IPS-15b (cell line): ENCODE results near the gene PMAIP1.
A peak's percentile ranks its signal among the peaks of the same experiment; 100 is the strongest.
"Not testable (repeated sequence)": the region's sequence is repeated elsewhere in the genome, so short reads cannot be mapped to it uniquely, and the experiment has no call there.

Source experiments
- H3K27me3 ChIP-seq: one replicate; pipeline ENCODE4 v1.6.1; 2013; ENCODE audit warnings: low read length; ENCODE audit not compliant: control insufficient read depth, insufficient read depth
- H3K36me3 ChIP-seq: one replicate; pipeline ENCODE4 v1.6.1; 2013; ENCODE audit warnings: low read length; ENCODE audit not compliant: control insufficient read depth, insufficient read depth
- H3K4me1 ChIP-seq: one replicate; pipeline ENCODE4 v1.6.1; 2013; ENCODE audit warnings: mild to moderate bottlenecking, low read length; ENCODE audit not compliant: control insufficient read depth, insufficient read depth
- H3K4me3 ChIP-seq: one replicate; pipeline ENCODE4 v1.5.1; 2013; ENCODE audit warnings: low read depth, low read length
- H3K9ac ChIP-seq: one replicate; pipeline ENCODE4 v1.6.1; 2013; ENCODE audit warnings: low read depth, mild to moderate bottlenecking, low read length
- H3K9me3 ChIP-seq: one replicate; pipeline ENCODE4 v1.6.1; 2013; ENCODE audit warnings: mild to moderate bottlenecking, low read length; ENCODE audit not compliant: control insufficient read depth, insufficient read depth

PMAIP1 gene

GRCh38 chr18:59899298-59900221, at the start of gene PMAIP1:
TSS of gene PMAIP1 (plus strand) at chr18:59899996. CDS start at chr18:59900178, 182 bp downstream.
- H3K4me1 ChIP-seq = peaks cover 17% of the 10 kb centered on the region
- H3K27me3 ChIP-seq = no peaks in the 10 kb centered on the region
- peak within 1 kb of the TSS; percentile 84 for H3K4me3 ChIP-seq
- no peaks in the 10 kb centered on the region for H3K9me3 ChIP-seq
- H3K36me3 ChIP-seq = peaks cover 4% of the 10 kb centered on the region
- H3K9ac ChIP-seq = peak within 1 kb of the TSS; percentile 77

DNA sequence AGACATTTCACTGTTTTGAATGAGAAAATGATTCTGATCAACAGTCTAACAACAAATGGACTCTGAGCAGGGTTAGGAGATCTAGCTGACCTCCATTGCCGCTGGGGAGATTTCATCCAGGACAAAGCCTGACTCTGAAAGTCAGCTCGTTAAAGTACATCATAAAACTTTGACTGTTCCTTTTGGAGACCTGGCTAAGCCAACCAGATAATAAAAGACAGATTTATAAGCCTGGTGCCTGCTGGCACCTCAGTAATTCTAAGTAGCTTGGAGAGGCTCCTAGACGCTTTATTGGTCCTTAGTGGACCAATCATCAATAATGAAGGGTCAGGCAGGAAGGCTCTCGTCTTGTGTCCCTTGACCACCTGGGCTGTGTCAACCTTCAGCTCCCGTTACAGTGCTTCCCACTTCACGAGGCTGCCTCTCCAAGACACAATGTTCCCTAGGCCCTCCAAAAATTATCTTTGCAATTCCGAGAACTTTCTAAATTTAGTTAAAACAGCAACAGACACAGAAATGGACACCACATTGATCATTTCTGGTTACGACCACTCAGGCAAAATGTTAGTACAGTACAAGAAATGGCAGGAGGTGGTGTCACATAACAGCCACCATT, 47.9 kb upstream of the PMAIP1 start:
- Histone ChIP-seq H3K27me3 (no peaks in the 10 kb centered on the region), H3K9me3 (no peaks in the 10 kb centered on the region), H3K4me3 (no peak overlapping the region), H3K36me3 (no peaks in the 10 kb centered on the region), H3K4me1 (no peaks in the 10 kb centered on the region), H3K9ac (no peak overlapping the region)

- no peaks in the 10 kb centered on the region for H3K36me3 ChIP-seq
- H3K9me3 ChIP-seq = no peaks in the 10 kb centered on the region
- H3K4me3 ChIP-seq = no peak overlapping the region
- H3K4me1 ChIP-seq = no peaks in the 10 kb centered on the region
- no peak overlapping the region for H3K9ac ChIP-seq
- no peaks in the 10 kb centered on the region for H3K27me3 ChIP-seq
Observed at GRCh38 chr18:59852548-59852947, 47.2 kb upstream of the PMAIP1 start.

DNA sequence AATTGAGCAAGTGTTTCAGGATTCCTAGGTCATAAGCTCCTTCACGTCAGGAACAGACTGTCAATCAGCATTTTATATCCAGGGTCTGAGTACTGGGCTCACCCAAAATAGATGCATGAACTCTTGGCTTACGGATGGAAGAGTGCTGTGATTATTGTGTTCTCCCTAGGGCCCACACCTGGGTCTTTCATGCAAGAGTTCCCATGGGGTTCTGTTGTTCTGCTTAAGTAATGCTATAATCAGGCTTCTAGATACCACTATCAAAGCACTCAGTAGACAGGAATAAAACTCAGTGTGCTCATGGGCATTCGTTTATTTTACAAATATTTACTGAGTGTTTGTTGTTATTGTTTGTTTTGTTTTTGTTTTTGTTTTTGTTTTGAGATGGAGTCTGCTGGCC, 46.4 kb upstream of the PMAIP1 start:
- no peaks in the 10 kb centered on the region for H3K4me1 ChIP-seq
- no peak overlapping the region for H3K9ac ChIP-seq
- H3K4me3 ChIP-seq = no peak overlapping the region
- H3K9me3 ChIP-seq = no peaks in the 10 kb centered on the region
- H3K27me3 ChIP-seq = no peaks in the 10 kb centered on the region
- H3K36me3 ChIP-seq = no peaks in the 10 kb centered on the region

- not testable (repeated sequence) for H3K4me1 ChIP-seq
Observed at GRCh38 chr18:59853988-59854387, 45.8 kb upstream of the PMAIP1 start.

DNA sequence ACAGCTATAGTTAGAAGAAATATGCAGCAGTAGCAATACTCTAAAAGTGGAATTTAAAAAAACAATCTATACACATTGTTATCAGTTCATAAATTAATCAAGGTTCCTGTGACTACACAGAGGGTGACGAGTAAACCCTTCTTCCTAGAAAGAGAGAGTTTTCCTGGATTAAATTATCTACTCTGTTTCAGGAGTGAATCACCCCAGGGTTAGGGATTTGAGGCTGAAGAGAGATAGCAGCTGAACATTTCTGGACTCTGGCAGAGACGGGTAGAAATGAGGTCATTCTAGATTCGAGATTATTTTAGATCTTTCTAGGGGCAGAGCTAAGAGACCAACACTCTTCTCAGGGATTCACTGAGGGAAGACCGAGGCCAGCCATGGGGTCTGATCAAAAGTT, 38.8 kb upstream of the PMAIP1 start:
- Histone ChIP-seq H3K4me1 (peaks cover 18% of the 10 kb centered on the region), H3K9ac (no peak overlapping the region), H3K4me3 (no peak overlapping the region), H3K9me3 (no peaks in the 10 kb centered on the region), H3K27me3 (no peaks in the 10 kb centered on the region), H3K36me3 (no peaks in the 10 kb centered on the region)

More at GRCh38 chr18:59853988-59854387, 45.8 kb upstream of the PMAIP1 start:
- H3K4me3 ChIP-seq, H3K9ac ChIP-seq, H3K36me3 ChIP-seq, H3K9me3 ChIP-seq, H3K27me3 ChIP-seq: not testable (repeated sequence)

- Histone ChIP-seq H3K9ac (no peak overlapping the region), H3K4me1 (peaks cover 26% of the 10 kb centered on the region), H3K27me3 (no peaks in the 10 kb centered on the region), H3K4me3 (no peak overlapping the region), H3K9me3 (no peaks in the 10 kb centered on the region), H3K36me3 (no peaks in the 10 kb centered on the region)
Observed at GRCh38 chr18:59861963-59862819, 37.6 kb upstream of the PMAIP1 start.

DNA sequence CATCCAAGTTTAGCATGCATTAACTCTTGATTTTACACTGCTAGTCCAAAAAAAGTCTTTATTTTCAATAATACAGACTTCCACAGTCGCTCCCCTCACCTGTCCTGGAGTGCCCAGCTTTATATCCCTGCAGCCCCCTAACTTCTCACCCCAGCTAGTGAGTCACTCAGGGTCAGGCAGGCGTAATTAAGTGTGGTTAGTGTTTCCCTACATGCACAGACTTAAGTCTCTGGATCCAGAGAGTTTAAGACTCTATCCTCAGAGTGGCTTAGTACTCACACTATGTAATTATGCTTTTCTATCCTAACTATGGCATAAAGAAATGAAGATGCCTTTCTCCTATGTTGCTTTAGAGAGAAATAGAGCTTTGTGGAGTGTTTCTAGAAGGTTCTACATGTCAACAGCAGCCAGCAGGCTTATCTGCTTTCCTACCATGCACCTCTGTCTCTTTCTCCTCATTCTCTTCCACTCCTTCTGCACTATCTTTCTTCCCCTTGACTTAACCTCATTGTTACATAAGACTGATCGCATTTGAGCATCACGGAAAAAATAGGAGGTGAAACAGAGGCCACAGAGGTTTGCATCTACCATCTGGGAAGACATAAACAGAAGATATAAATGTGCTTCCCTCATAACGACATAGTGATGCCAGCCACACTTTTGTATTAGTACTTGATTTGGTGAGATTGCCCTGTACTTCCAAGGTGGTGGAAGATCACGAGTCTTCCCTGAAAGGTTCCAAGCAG, 34.4 kb upstream of the PMAIP1 start:
- no peak overlapping the region for H3K4me3 ChIP-seq
- H3K9ac ChIP-seq = no peak overlapping the region
- no peaks in the 10 kb centered on the region for H3K9me3 ChIP-seq
- H3K27me3 ChIP-seq = no peaks in the 10 kb centered on the region
- H3K4me1 ChIP-seq = peaks cover 33% of the 10 kb centered on the region
- H3K36me3 ChIP-seq = no peaks in the 10 kb centered on the region

DNA sequence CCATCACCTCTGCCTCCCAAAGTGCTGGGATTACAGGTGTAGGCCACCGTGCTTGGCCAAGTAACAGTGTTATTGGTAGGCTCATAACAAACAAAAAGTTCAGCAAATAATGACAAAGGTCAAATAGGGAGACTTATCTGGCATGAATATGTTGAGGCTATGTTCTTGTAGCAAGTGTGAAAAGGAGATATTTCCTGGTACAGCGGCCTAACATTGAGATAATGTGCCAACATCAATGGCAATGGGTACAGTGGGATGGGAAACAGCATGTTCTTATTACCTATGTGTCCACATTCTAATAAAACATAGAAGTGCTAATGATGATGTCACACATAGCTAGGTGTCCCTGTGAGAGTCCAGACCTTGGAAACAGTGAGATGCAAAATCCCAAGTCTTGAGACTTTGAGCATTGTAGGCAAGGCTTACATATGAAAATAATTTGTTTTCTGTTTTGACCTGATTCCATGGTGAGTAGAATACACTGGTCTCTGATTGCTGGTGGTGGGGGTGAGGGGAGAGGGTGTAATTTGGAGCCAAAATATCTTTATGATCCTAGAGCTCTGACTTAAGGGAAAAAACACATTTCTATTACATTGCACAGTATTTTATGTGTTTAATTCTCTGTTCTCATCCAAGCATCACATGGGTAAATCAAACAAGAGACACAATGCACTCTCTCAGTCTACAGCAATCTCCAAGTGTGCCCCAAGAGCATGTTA, 33.1 kb upstream of the PMAIP1 start:
- H3K4me1 ChIP-seq = peaks cover 33% of the 10 kb centered on the region
- no peaks in the 10 kb centered on the region for H3K27me3 ChIP-seq
- H3K9me3 ChIP-seq = no peaks in the 10 kb centered on the region
- no peaks in the 10 kb centered on the region for H3K36me3 ChIP-seq
- H3K4me3 ChIP-seq = no peak overlapping the region
- no peak overlapping the region for H3K9ac ChIP-seq

DNA sequence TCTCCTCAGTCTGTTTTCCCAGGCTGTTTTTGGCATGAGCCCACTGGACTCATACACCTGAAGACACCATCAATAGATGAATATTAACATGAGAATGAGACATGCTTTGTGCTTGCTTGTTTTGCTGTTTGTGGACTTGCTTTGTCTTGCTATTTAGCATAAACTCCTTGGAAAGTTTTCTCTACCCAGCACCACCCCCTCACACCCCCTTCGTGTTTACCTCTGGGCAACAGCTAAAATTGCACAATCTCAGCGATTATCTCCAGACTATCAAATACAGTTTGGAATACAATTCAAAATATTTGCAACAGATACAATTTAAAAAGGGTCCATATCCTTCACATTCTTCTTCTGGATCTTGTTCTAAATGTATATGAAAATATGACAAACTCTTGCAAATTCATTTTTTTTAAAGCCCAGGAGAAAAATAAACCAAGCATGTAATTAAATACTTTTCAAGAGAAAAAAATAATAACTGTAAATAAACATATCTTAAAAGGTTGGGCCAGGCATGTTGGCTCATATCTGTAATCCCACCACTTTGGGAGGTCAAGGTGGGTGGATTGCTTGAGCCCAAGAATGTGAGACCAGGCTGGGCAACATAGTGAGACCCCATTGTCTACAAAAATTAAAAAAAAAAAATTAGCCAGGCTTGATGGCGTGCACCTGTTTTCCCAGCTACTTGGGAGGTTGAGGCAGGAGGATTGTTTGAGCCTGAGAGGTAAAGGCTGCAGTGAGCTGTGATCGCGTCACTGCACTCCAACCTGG, 32.3 kb upstream of the PMAIP1 start:
- peaks cover 35% of the 10 kb centered on the region for H3K4me1 ChIP-seq
- H3K9ac ChIP-seq = no peak overlapping the region
- no peak overlapping the region for H3K4me3 ChIP-seq
- no peaks in the 10 kb centered on the region for H3K27me3 ChIP-seq
- H3K9me3 ChIP-seq = no peaks in the 10 kb centered on the region
- H3K36me3 ChIP-seq = no peaks in the 10 kb centered on the region
